ENCODE results near the gene MAP2K6. TPM values are rescaled to one million over a fixed set of nuclear protein-coding genes. Genes with fewer than 3 reads are reported as not detected.
A peak's percentile ranks its signal among the peaks of the same experiment; 100 is the strongest.

Gene MAP2K6
- total RNA-seq (10 to 100 TPM in 4 of 5 experiments, 1 to 10 TPM in 1; 7.6 to 21.4 (median 18.3) TPM), polyA plus RNA-seq (10 to 100 TPM; 14.9 to 21.3 TPM), total RNA-seq (53.3 reads per million, percentile 72 among the genes with 10 or more reads in this experiment)

DNA sequence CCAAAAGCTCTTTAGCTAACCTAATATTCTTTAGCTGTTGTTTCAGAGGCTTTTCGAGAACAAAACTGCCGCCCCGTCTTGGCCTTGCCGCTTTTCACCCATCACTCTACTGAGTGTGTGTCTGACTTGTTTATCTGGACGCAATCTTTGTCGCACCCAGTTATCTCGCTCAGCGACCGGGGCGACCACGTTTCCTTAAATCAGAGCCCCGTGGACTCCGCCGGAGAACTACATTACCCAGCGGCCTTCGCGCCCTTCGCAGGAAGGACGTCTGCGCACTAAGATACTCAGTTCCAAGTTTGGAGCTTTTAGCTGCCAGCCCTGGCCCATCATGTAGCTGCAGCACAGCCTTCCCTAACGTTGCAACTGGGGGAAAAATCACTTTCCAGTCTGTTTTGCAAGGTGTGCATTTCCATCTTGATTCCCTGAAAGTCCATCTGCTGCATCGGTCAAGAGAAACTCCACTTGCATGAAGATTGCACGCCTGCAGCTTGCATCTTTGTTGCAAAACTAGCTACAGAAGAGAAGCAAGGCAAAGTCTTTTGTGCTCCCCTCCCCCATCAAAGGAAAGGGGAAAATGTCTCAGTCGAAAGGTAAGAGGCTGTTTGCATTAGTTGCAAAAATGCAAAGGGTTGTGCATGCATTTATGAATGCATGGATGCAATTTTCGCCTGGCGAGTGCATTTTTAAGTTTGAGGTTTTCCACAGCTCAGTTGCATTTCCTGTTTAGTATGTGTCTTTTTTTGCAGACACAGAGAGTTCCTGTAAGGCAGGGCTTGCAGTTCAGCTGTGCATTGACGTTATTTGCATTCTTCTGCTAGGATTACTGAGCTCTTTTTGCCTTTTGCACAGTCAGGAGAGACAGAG, at the start of gene MAP2K6:
Gene MAP2K6 (plus strand): TSS at position 290 of the 867 bp plus-strand sequence. CDS start 288 bp downstream, at position 578.
- Histone ChIP-seq H3K36me3 (ENCODE audit: control insufficient read depth in 2 of 3, insufficient read depth in 3 of 3, low read length in 3 of 3) (no peaks in the 10 kb centered on the region), H3K27me3 (ENCODE audit: control insufficient read depth in 2 of 2, insufficient read depth in 2 of 2, low read length in 2 of 2) (no peaks in the 10 kb centered on the region), H3K4me1 (ENCODE audit: control insufficient read depth in 2 of 2, insufficient read depth in 2 of 2, low read length in 2 of 2) (peaks cover 11 to 32% of the 10 kb centered on the region in 2 donors), H3K27ac (ENCODE audit: low read depth, low read length) (peak within 1 kb of the TSS; percentile 52), H3K9me3 (ENCODE audit: control insufficient read depth in 2 of 3, low read length in 3 of 3) (no peaks in the 10 kb centered on the region), H3K4me3 (ENCODE audit: low read length) (peak within 1 kb of the TSS; percentile 85)
- Mint-ChIP-seq H3K27ac (peak within 1 kb of the TSS in 2 of 9 donors; percentile 19 to 23), H3K9me3 (peaks cover 0 to 2% (median 0%) of the 10 kb centered on the region in 11 donors), H3K27me3 (no peaks in the 10 kb centered on the region), H3K4me1 (peaks cover 0 to 18% (median 9%) of the 10 kb centered on the region in 7 donors), H3K36me3 (peaks cover 0 to 1% (median 0%) of the 10 kb centered on the region in 5 donors), H3K4me3 (peak within 1 kb of the TSS in 2 of 10 donors; percentile 10 to 44)
- peak; percentile 53 to 86 (median 81) for DNase-seq
- ChIA-PET POLR2A (interaction anchor here (0.6 to 3.4 kb wide), 9 partner anchors 9 to 106 kb away, joined by 3 to 23 read pairs (median 3); partner anchors contain the start of gene ABCA5), CTCF (interaction anchor here (0.5 to 1.4 kb wide), 5 partner anchors 13 to 165 kb away, joined by 3 to 6 read pairs (median 4); no protein-coding TSS in a partner anchor)
- peak; percentile 97 for ATAC-seq
- intact Hi-C loops (cut with micrococcal nuclease) = loop anchor here (1.0 to 10.0 kb wide), 8 partner anchors 9 to 1377 kb away; partner anchors contain the start of genes ABCA5 (in 2 of the 2), KPNA2 (in 1 of the 2) and PRKAR1A (in 1 of the 2)

GRCh38 chr17:69367298-69367697, 47.2 kb upstream of the MAP2K6 start:
- no peak overlapping the region for H3K4me3 ChIP-seq (ENCODE audit: low read length)
- H3K27me3 Mint-ChIP-seq = peaks cover 11 to 22% (median 19%) of the 10 kb centered on the region in 5 donors
- H3K27ac Mint-ChIP-seq = no peak overlapping the region
- peaks cover 0 to 6% (median 0%) of the 10 kb centered on the region in 7 donors for H3K4me1 Mint-ChIP-seq
- H3K9me3 Mint-ChIP-seq = no peaks in the 10 kb centered on the region
- H3K27me3 ChIP-seq (ENCODE audit: control insufficient read depth in 2 of 2, insufficient read depth in 2 of 2, low read length in 2 of 2) = no peaks in the 10 kb centered on the region
- ChIA-PET CTCF (no interaction called here), POLR2A (no interaction called here)
- H3K36me3 Mint-ChIP-seq = peaks cover 0 to 2% (median 0%) of the 10 kb centered on the region in 5 donors
- DNase-seq (no peak), ATAC-seq (no peak)
- H3K4me1 ChIP-seq (ENCODE audit: control insufficient read depth in 2 of 2, insufficient read depth in 2 of 2, low read length in 2 of 2) = no peaks in the 10 kb centered on the region
- H3K36me3 ChIP-seq (ENCODE audit: control insufficient read depth in 2 of 3, insufficient read depth in 3 of 3, low read length in 3 of 3) = no peaks in the 10 kb centered on the region
- H3K27ac ChIP-seq (ENCODE audit: low read depth, low read length) = no peak overlapping the region
- H3K4me3 Mint-ChIP-seq = no peak overlapping the region
- intact Hi-C loops (cut with micrococcal nuclease) = no loop called here
- H3K9me3 ChIP-seq (ENCODE audit: control insufficient read depth in 2 of 3, low read length in 3 of 3) = no peaks in the 10 kb centered on the region

- ChIA-PET POLR2A (no interaction called here), CTCF (no interaction called here)
- no peak overlapping the region for H3K4me3 ChIP-seq (ENCODE audit: low read length)
Observed at GRCh38 chr17:69373069-69373468, 41.4 kb upstream of the MAP2K6 start.

DNA sequence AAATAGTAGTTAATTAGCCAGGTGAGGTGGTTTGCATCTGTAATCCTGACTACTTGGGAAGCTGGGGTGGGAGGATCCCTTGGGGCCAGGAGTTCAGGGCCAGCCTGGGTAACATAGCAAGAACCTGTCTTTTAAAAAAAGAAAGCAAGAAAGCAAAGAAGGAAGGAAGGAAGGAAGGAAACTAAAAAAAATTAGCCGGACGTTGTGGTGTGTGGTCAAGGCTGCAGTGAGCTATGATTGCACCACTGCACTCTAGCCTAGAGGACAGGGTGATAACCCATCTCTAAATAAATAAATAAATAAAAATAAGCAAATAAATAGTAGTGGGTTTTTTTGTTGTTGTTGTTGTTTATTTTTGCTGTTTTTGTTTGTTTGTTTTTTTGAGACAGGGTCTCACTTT, 39.3 kb upstream of the MAP2K6 start:
- ChIA-PET CTCF (no interaction called here), POLR2A (no interaction called here)
- no peak for ATAC-seq
- H3K4me3 Mint-ChIP-seq = no peak overlapping the region
- Histone ChIP-seq H3K36me3 (ENCODE audit: control insufficient read depth in 2 of 3, insufficient read depth in 3 of 3, low read length in 3 of 3) (no peaks in the 10 kb centered on the region), H3K4me1 (ENCODE audit: control insufficient read depth in 2 of 2, insufficient read depth in 2 of 2, low read length in 2 of 2) (no peaks in the 10 kb centered on the region), H3K27ac (ENCODE audit: low read depth, low read length) (no peak overlapping the region), H3K9me3 (ENCODE audit: control insufficient read depth in 2 of 3, low read length in 3 of 3) (no peaks in the 10 kb centered on the region), H3K4me3 (ENCODE audit: low read length) (no peak overlapping the region), H3K27me3 (ENCODE audit: control insufficient read depth in 2 of 2, insufficient read depth in 2 of 2, low read length in 2 of 2) (no peaks in the 10 kb centered on the region)
- H3K27ac Mint-ChIP-seq = no peak overlapping the region
- peaks cover 0 to 10% (median 4%) of the 10 kb centered on the region in 5 donors for H3K27me3 Mint-ChIP-seq
- intact Hi-C loops (cut with micrococcal nuclease) = no loop called here
- no peak for DNase-seq
- H3K9me3 Mint-ChIP-seq = no peaks in the 10 kb centered on the region
- peaks cover 0 to 5% (median 2%) of the 10 kb centered on the region in 7 donors for H3K4me1 Mint-ChIP-seq
- peaks cover 0 to 2% (median 0%) of the 10 kb centered on the region in 5 donors for H3K36me3 Mint-ChIP-seq

More at GRCh38 chr17:69373069-69373468, 41.4 kb upstream of the MAP2K6 start:
- Mint-ChIP-seq H3K4me1 (peaks cover 0 to 5% (median 2%) of the 10 kb centered on the region in 7 donors), H3K36me3 (peaks cover 0 to 2% (median 0%) of the 10 kb centered on the region in 5 donors), H3K9me3 (no peaks in the 10 kb centered on the region), H3K4me3 (no peak overlapping the region), H3K27me3 (peaks cover 6 to 22% (median 19%) of the 10 kb centered on the region in 5 donors), H3K27ac (no peak overlapping the region)
- H3K4me1 ChIP-seq (ENCODE audit: control insufficient read depth in 2 of 2, insufficient read depth in 2 of 2, low read length in 2 of 2) = no peaks in the 10 kb centered on the region
- intact Hi-C loops (cut with micrococcal nuclease) = no loop called here
- no peak overlapping the region for H3K27ac ChIP-seq (ENCODE audit: low read depth, low read length)
- DNase-seq (no peak), ATAC-seq (no peak)
- no peaks in the 10 kb centered on the region for H3K9me3 ChIP-seq (ENCODE audit: control insufficient read depth in 2 of 3, low read length in 3 of 3)
- H3K27me3 ChIP-seq (ENCODE audit: control insufficient read depth in 2 of 2, insufficient read depth in 2 of 2, low read length in 2 of 2) = no peaks in the 10 kb centered on the region
- no peaks in the 10 kb centered on the region for H3K36me3 ChIP-seq (ENCODE audit: control insufficient read depth in 2 of 3, insufficient read depth in 3 of 3, low read length in 3 of 3)

DNA sequence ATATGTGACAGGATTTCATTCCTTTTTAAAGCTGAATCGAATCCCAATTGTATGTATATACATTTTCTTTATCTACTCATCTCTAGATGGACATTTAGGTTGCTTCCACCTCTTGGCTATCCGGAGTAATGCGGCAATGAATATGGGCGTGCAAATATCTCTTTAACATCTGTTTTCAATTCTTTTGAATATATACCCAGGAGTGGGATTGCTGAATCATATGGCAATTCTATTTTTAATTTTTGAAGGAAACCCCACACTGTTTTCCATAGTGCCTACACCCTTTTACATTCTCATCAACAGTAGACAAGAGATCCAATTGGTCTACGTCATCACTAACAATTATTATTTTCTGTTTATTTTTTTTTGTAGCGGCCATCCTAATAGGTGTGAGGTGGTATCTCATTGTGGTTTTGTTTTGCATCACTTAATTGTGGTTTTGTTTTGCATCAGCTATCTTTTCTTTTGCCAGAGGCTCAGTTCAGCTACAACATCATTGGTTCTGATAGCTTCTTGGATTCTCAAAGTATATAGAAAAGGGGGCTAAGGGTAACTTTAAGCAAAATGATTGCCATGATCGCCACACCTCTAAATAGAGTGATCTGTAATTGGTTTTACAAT, 25.6 kb upstream of the MAP2K6 start:
- H3K27ac Mint-ChIP-seq = no peak overlapping the region

DNA sequence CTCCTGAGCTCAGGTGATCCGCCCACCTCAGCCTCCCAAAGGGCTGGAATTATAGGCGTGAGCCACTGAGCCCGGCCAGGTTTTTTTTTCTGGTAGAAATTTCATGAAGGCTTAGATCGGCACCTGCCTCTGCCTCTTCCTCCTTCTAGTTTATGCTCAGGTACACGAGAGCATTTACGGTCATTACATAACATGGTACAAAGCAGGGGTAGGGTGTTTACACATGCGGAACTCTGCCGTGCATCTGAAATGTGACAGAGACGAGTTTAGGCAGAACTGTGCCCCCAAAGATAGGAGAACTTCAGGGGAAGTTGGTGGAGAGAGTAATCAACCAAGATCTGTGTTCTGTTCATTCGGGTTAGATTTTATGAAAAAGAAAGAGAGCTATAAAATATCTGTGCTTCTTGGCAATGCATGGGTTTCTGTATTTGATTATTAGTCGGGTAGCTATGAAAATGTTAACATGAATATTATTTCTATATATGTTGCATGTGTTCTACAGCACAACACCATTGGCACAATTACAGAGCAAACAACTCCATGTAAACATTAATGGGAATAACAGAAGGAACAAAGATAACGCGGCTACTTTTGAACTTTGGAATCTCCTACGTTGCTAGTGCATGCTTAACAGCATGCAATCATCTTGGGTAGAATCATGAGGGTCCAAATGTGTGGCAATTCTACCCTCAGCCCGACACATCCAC, 23.5 kb upstream of the MAP2K6 start:
- H3K27ac ChIP-seq (ENCODE audit: low read depth, low read length) = no peak overlapping the region
- no peak overlapping the region for H3K27ac Mint-ChIP-seq
- H3K27me3 Mint-ChIP-seq = peaks cover 3 to 29% (median 10%) of the 10 kb centered on the region in 5 donors
- ChIA-PET CTCF (interaction anchor here (0.7 kb wide), 1 partner anchor 84 kb away, joined by 3 read pairs; no protein-coding TSS in a partner anchor), POLR2A (no interaction called here)
- H3K9me3 Mint-ChIP-seq = peaks cover 0 to 1% (median 0%) of the 10 kb centered on the region in 11 donors
- no peak for DNase-seq
- no peaks in the 10 kb centered on the region for H3K4me1 ChIP-seq (ENCODE audit: control insufficient read depth in 2 of 2, insufficient read depth in 2 of 2, low read length in 2 of 2)
- no peaks in the 10 kb centered on the region for H3K36me3 Mint-ChIP-seq
- ATAC-seq = no peak
- no peaks in the 10 kb centered on the region for H3K9me3 ChIP-seq (ENCODE audit: control insufficient read depth in 2 of 3, low read length in 3 of 3)
- intact Hi-C loops (cut with micrococcal nuclease) = loop anchor here in 1 of 2 donors (5.0 kb wide), 1 partner anchor 619 kb away; no protein-coding TSS in a partner anchor
- H3K4me1 Mint-ChIP-seq = peaks cover 0 to 3% (median 0%) of the 10 kb centered on the region in 7 donors
- no peak overlapping the region for H3K4me3 Mint-ChIP-seq
- no peaks in the 10 kb centered on the region for H3K36me3 ChIP-seq (ENCODE audit: control insufficient read depth in 2 of 3, insufficient read depth in 3 of 3, low read length in 3 of 3)
- no peaks in the 10 kb centered on the region for H3K27me3 ChIP-seq (ENCODE audit: control insufficient read depth in 2 of 2, insufficient read depth in 2 of 2, low read length in 2 of 2)
- no peak overlapping the region for H3K4me3 ChIP-seq (ENCODE audit: low read length)

More for the DNA sequence above, 25.6 kb upstream of the MAP2K6 start:
- no peaks in the 10 kb centered on the region for H3K9me3 ChIP-seq (ENCODE audit: control insufficient read depth in 2 of 3, low read length in 3 of 3)
- no peaks in the 10 kb centered on the region for H3K36me3 ChIP-seq (ENCODE audit: control insufficient read depth in 2 of 3, insufficient read depth in 3 of 3, low read length in 3 of 3)
- H3K9me3 Mint-ChIP-seq = peaks cover 0 to 1% (median 0%) of the 10 kb centered on the region in 11 donors
- ATAC-seq (no peak), DNase-seq (no peak)
- H3K4me1 ChIP-seq (ENCODE audit: control insufficient read depth in 2 of 2, insufficient read depth in 2 of 2, low read length in 2 of 2) = no peaks in the 10 kb centered on the region
- intact Hi-C loops (cut with micrococcal nuclease) = no loop called here
- ChIA-PET CTCF (no interaction called here), POLR2A (no interaction called here)
- no peak overlapping the region for H3K4me3 Mint-ChIP-seq
- H3K27me3 Mint-ChIP-seq = peaks cover 3 to 29% (median 10%) of the 10 kb centered on the region in 5 donors
- no peaks in the 10 kb centered on the region for H3K36me3 Mint-ChIP-seq
- H3K27ac ChIP-seq (ENCODE audit: low read depth, low read length) = no peak overlapping the region
- no peaks in the 10 kb centered on the region for H3K4me1 Mint-ChIP-seq
- H3K4me3 ChIP-seq (ENCODE audit: low read length) = no peak overlapping the region
- H3K27me3 ChIP-seq (ENCODE audit: control insufficient read depth in 2 of 2, insufficient read depth in 2 of 2, low read length in 2 of 2) = no peaks in the 10 kb centered on the region

Measured in naive thymus-derived CD4-positive, alpha-beta T cell (primary cell).